GM18909 (cell line): Measurements from ENCODE around the gene SYT11.
"Not testable (repeated sequence)": the region's sequence is repeated elsewhere in the genome, so short reads cannot be mapped to it uniquely, and the experiment has no call there.

Experiments
- ATAC-seq: cut with Tn5 transposase; IDR thresholded peaks from one replicate; pipeline ENCODE4 v1.9.1; 2021; ENCODE audit warnings: mild to moderate bottlenecking; ENCODE audit not compliant: unreplicated experiment, poor library complexity

The SYT11 gene, protein sequence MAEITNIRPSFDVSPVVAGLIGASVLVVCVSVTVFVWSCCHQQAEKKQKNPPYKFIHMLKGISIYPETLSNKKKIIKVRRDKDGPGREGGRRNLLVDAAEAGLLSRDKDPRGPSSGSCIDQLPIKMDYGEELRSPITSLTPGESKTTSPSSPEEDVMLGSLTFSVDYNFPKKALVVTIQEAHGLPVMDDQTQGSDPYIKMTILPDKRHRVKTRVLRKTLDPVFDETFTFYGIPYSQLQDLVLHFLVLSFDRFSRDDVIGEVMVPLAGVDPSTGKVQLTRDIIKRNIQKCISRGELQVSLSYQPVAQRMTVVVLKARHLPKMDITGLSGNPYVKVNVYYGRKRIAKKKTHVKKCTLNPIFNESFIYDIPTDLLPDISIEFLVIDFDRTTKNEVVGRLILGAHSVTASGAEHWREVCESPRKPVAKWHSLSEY

DNA sequence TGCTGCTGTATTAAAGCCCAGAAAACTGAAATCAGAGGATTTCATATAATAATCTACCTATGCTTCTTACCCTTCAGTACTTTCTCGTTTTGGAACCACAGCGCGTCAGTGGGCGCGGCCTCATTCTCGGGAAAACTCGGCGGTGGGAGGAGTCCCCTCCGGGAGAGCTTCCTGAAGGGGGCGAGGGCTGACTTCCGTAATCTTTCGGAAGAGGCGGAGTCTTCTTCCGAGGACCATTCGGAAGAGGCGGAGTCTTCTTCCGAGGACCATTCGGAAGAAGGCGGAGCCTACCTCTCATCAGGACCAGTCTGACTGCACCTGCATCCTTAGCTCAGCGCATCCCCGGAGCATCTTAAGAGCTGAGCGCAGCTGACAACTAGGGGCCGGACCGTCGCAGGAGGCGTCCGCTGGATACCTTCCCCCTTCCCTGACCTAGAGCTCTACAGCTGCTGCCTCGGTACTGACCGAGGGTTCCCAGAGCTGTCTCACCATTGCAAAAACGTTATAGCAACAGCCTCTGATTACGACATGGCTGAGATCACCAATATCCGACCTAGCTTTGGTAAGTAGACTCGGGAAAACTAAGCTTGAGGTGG is at the start of gene SYT11:
Gene SYT11 (plus strand): TSS at position 334 of the 596 bp plus-strand sequence. CDS start 195 bp downstream, at position 529.
- peak; percentile 73 for ATAC-seq

DNA sequence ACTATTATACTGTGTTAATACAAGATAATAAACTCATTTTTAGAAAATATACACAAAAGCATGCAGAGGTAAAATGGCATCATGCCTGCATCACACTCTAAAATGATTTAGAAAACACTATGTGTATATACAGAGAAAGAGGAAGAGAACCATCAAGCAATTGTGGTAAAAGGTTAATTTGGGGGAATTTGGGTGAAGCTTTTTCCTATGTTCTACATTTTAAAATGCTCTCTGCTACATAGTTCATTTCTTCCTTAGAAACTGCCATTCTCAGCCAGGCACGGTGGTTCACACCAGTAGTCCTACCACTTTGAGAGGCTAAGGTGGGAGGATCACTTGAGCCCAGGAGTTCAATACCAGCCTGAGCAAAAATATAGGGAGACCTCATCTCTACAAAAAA is 46.5 kb upstream of the SYT11 start:
- ATAC-seq = no peak

DNA sequence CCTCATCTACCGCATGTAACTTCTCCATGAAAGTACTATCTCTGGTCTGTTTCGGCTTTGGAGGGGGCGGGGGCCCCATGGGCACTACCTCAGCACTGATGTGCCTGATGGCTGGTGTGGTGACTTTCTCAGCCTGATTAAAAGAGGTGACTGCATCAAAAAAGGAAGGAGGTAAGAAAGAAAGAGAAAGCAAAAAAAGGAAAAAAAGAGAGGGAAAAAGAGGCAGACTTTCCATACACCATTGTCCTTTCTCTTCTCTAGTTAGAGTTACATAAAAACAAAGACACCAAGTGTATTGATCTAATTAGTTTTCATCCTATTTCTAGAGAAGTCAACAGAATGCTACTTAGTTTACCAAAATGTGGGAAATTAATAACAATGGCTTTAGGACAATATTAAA is 45.7 kb upstream of the SYT11 start:
- no peak for ATAC-seq

DNA sequence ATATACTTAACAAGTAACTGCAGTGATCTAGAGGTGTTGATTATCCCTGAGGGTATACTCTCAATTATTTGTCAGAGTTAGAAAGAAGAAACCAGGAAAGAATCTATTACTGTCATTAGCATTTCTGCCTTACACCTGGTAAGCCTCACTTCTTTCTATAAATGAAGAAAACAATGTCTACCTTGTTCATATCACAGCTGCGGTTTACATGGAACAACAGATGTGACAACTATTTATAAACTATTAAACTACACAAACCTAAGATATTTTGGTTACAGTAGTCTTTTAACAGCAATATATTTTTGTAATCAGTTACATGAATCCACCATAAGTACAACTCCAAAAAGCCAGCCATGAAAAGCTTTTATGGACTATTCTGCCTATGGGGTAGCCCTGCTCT is 43.0 kb upstream of the SYT11 start:
- no peak for ATAC-seq

DNA sequence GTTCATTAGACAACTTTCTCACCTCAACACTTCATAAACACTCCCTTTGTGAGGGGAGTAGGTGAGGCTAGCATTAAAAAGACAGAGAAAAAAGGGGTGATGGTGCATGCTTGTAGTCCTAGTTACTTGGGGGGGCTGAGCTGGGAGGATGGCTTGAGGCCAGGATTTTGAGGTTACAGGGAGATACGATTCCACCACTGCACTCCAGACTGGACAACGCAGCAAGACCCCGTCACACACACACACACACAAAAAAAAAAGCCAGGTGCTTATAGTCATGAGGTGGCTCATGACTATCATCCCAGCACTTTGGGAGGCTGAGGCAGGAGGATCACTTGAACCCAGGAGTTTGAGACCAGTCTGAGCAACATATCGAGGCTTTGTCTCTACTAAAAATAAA is 31.9 kb upstream of the SYT11 start:
- no peak for ATAC-seq

DNA sequence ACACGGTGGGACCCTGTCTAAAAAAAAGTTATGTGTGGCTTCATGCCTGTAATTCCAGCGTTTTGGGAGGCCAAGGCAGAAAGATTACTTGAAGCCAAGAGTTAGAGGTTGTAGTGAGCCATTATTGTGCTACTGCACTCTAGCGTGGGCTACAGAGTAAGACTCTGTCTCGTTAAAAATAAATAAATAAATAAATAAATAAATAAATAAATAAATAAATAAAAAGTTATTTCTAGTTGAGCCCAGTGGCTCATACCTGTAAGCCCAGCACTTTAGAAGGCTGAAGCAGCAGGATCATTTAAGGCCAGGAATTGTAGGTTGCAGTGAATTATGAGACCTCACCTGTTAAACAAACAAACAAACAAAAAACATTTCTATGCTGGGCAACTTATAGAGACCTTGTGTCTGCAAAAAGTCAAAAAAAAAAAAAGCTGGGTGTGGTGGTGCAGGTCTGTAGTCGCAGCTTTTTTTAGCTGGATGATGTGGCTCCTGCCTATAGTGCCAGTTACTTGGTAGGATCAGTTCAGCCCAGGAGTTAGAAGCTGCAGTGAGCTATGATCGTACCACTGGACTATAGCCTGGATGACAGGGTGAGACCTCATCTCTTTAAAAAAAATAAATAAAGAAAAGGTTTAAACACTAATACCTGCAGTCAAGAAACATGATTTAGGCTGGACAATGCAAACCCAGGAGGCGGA is 27.9 kb upstream of the SYT11 start:
- ATAC-seq = no peak

DNA sequence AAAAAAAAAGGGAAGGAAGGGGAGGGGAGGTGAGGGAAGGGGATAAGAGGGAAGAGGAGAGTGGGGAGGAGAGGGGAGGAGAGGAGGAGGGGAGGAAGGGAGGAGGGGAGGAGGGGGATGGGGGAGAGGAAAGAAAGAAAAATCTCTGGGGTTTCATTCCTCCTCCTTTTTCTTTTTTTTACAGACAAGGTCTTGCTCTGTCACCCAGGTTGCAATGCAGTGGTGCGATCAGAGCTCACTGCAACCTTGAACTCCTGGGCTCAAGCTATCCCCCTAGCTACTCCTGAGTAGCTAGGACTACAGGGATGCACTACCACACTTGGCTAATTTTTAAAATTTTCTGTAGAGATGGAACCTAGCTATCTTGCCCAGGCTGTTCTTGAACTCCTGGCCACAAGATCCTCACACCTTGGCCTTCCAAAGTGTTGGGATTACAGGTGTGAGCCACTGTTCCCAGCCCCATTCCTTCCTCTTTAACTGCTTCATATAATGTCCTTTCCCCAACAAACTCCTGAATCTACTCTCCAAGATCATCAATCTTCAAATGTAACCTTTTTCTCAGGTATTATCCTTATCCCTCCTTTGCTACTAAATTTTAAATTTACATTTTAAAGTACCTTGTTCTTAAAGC is 25.6 kb upstream of the SYT11 start:
- ATAC-seq = no peak

DNA sequence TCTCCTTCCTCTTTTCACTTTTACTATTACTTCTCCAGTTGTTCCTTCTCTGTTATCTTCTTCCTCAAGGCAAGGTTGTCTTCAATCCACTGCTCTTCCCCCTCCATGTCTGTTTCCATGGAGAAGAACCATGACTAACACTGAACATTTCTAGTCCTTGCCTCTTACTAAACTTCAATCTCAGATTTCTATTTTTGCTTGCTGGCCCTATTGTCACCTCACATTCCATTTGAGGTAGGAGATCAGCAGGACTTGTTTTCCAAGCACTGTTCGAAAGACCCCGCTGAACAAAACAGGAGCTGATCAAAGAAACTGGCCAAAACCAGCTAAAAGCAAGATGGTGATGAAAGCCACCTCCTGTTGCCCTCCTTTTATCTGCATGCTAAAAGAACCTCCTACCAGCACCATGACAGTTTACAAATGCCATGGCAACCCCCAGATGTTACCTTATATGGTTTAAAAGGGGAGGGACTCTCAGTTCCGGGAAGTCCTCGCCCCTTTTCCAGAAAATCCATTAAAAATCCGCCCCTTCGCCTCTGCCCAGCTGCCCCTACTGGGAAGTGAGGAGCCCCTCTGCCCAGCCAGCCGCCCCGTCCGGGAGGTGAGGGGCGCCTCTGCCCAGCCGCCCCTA is 25.0 kb upstream of the SYT11 start:
- no peak for ATAC-seq

DNA sequence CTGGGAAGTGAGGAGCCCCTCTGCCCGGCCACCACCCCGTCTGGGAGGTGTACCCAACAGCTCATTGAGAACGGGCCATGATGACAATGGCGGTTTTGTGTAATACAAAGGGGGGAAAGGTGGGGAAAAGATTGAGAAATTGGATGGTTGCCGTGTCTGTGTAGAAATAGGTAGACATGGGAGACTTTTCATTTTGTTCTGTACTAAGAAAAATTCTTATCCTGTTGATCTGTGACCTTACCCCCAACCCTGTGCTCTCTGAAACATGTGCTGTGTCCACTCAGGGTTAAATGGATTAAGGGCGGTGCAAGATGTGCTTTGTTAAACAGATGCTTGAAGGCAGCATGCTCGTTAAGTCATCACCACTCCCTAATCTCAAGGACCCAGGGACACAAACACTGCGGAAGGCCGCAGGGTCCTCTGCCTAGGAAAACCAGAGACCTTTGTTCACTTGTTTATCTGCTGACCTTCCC is 24.4 kb upstream of the SYT11 start:
- ATAC-seq = not testable (repeated sequence)

DNA sequence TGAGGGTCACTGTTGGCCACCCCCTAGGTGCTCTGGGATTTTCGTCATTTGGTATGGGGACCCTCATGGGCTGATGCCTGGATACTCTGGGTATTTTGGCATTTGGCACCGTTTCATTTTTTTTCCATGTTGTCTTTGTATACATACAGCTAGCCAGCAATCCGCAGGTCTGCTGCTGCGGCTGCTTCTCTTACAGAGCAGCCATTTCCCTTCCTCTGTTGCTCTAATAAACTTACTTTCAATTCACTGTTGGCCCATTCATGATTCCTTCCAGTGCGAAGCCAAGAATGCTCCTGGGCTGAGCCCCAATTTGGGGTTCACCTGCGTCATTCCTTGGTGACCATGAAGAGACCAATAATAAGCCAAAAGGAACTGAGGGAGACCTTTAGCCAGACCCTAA is 23.8 kb upstream of the SYT11 start:
- no peak for ATAC-seq

DNA sequence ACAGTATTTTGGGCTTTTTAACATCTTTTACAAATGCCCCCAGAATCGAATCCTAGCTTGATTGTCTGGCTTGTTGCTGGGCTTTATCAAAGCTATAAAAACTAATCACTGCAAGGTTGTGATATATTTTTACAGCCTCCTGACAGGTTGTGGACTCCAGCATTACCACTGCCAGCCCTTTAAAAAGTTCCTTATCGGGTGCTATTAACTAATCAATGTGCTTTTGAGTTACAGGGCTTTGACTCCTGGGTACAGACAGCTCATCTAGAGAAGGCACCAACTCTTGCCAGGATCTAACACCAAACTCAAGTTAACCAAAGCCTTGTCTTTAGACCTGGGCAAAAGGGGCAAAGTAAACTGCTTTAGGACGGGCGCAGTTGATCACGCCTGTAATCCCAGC is 19.0 kb upstream of the SYT11 start:
- ATAC-seq = no peak

DNA sequence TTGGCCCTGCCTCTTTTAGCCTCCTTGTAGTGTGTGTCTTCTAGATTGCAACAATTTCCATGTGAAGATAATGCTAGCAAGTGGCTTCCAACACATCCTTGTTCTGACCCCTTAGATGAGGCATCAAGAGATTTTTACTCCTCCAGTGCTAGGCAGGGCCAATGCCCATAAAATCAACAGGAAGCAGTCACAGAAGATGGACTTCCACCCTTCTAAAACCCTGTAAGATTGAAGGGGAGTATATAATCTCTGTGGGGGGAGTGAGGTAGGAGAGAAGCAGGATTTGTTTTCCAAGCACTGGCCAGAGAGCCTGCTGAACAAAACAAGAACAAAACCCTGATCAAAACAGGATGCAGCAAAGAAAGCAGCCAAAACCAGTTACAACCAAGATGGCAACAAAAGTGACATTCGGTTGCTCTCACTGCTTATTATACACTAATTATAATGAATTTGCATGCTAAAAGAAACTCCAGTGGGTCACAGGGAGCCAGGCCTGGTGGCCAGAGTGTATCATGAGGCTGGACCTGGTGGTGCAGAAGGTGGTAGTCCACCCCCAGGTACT is 14.4 kb upstream of the SYT11 start:
- ATAC-seq = no peak

DNA sequence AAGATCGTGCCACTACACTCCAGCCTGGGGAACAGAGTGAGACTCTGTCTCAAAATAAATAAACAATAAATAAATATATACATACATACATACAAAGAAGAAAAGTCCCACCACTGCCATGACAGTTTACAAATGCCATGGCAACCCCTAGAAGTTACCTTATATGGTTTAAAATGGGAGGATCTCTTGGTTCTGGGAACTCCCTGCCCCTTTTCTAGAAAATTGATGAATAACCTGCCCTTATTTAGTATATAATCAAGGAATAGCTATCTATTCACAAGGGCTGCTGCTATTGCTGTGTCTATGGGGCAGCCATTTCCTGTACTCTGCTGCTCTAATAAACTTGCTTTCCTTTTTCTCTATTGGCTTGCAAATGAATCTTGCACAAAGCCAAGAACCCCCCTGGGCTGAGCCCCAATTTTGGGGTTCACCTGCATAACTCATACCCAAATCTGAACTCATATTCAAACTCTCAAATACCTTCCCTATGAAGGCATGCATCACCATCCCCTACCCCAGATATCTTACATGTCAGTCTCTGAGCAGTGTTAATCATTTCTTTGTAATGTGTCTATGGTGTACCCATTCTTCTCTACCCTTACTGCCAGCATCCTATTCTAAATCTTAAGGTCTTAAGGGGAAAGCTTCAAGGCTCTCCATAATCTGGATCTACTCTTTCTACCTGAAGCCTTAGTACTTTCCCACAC is 11.4 kb upstream of the SYT11 start:
- ATAC-seq = no peak

DNA sequence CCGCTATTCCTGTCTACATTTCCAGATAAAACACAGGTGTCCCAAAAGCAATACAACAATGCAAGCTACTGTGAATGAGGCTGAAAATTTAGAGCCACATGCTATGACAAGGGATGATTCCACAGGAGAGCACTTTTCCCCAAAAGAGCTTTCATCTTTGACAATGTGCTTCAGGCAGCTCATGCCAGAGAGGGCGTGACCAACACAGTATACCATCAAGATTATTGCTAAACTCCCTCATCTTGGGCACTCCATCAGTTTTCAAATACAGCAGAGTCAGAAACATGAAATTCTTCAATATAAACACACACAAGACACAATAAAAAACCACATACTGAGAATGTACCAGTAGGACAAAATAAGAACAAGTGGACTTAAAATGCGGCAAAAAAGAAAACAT is 9.0 kb upstream of the SYT11 start:
- no peak for ATAC-seq

DNA sequence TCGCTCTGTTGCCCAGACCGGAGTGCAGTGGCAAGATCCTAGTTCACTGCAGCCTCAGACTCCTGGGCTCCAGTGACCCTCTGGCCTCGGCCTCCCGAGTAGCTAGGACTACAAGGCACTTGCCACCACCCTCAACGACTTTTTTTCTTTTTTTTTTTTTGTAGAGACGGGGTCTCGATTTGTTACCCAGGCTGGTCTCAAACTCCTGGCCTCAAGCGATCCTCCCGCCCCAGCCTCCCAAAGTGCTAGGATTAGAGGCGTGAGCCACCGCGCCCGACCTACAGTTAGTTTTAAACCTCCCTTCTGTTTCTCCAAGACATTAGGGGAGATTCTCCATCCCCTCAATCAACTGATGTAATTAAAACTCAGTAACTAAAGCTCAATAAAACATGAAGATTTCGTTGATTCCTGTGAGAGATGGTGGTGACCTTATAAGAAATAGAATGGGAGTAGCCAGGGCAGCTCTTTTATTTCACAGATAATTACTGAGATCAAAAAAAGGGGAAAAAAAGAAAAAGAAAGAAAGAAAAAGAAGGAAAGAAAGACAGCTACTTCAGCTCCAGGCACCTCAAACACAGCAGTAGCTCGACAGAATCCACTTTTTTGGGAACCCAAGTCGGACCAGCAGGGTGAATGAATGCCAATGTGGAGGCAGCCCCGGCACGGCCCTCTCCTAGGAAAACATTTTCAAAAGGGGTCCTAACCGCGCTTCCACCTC is 3.0 kb upstream of the SYT11 start:
- ATAC-seq = no peak

DNA sequence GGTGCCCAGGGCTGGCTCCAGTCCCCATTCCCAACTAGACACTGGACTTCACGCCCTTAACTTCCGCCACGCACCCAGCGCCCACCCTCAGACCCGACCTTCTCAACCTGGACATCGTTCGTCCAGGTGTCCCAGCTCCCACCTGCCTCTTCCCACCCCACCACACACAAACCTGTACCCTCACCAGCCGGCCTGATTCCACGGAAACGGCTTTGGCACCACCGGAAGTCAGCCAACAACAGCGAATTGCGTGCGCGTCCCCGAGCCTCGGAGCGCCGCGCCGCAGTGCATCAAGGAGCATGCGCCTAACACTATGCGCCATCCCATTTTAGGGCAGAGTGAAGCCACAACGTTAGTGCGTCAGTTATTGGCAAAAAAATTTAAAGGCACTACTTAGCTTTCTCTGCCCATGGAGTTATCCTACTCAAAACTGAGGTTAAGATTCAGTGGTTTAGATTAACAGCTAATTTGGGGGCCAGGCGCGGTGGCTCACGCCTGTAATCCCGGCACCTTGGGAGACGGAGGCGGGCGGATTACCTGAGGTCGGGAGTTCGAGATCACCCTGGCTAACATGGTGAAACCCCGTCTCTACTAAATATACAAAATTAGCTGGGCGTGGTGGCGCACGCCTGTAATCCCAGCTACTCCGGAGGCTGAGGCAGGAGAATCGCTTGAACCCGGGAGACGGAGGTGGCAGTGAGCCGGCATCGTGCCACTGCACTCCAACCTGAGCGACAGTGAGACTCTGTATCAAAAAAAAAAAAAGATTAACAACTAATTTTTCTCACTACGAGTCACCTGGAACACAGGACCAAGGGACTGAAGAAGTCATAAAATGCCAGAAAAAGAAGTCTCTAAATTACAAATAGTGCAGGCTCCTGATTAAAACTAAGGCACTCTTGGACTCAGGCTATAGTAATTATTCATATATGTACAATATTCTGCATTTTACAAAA is 2.1 kb upstream of the SYT11 start, which contains the start of gene GON4L:
Gene GON4L (minus strand): TSS at position 240 of the 956 bp plus-strand sequence. CDS start 3,434 bp downstream, outside the sequence.
- peak; percentile 52 for ATAC-seq

DNA sequence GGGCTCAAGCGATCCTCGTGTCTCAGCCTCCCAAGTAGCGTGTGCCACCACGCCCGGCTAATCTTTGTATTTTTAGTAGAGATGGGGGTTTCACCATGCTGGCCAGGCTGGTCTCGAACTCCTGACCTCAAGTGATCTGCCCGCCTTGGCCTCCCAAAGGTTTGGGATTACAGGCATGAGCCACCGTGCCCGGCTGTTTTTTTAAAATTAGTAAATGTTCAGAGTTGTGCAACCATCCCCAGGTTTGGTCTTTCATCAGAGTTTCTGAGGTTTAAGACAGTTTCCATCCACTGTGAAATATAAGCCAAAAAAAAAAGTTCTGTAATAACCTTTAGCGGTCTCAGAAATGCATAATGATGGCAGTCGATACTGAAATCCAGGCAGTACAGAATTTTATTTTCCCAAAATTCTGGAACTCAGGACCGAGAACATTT is 550 bp upstream of the SYT11 start:
- peak; percentile 8 for ATAC-seq
